Activated B cell treated with CpG ODN at 0.5 μM for 24 hours (primary cell): ENCODE results near the gene PTPN3. TPM values are rescaled to one million over a fixed set of nuclear protein-coding genes. Genes with fewer than 3 reads are reported as not detected.
"Not testable (repeated sequence)": the region's sequence is repeated elsewhere in the genome, so short reads cannot be mapped to it uniquely, and the experiment has no call there.

Experiments
- ATAC-seq: fragments of 200-7000 bp; cut with Tn5 transposase; one replicate; pipeline ENCODE4 v1.10.0; 2021; ENCODE audit warnings: low read depth, mild to moderate bottlenecking, moderate library complexity
- CTCF ChIA-PET: fragments of 350-600 bp; sonication (Branson Sonifier 250); formaldehyde crosslinking; loops from one replicate; lab custom pipeline; 2021; ENCODE audit warnings: antibody characterized with exemption; lab: Charles Lee
- POLR2A ChIA-PET: fragments of 350-600 bp; sonication (Branson Sonifier 250); formaldehyde crosslinking; loops from one replicate; lab custom pipeline; 2021; ENCODE audit warnings: antibody characterized with exemption; lab: Charles Lee
- DNase-seq: peaks from one replicate; pipeline ENCODE4 v3.0.0; 2022
- H3K27ac Mint-ChIP-seq: one replicate; pipeline ENCODE4 v1.8.0; 2020; ENCODE audit warnings: mixed read lengths
- H3K27me3 Mint-ChIP-seq: one replicate; pipeline ENCODE4 v1.8.0; 2021; ENCODE audit warnings: mixed read lengths
- H3K36me3 Mint-ChIP-seq: one replicate; pipeline ENCODE4 v1.8.0; 2021; ENCODE audit warnings: low read depth, mixed read lengths
- H3K4me1 Mint-ChIP-seq: one replicate; pipeline ENCODE4 v1.8.0; 2021; ENCODE audit warnings: mixed read lengths
- H3K4me3 Mint-ChIP-seq: one replicate; pipeline ENCODE4 v1.8.0; 2020; ENCODE audit warnings: mild to moderate bottlenecking, mixed read lengths
- H3K9me3 Mint-ChIP-seq: one replicate; pipeline ENCODE4 v1.8.0; 2020; ENCODE audit warnings: mixed read lengths
- CTCF ChIP-seq: fragments of 200-600 bp; IDR thresholded peaks from one replicate; pipeline ENCODE4 v1.8.0; 2022; ENCODE audit warnings: antibody characterized with exemption, mild to moderate bottlenecking
- intact Hi-C: fragments of 100-400 bp; cut with micrococcal nuclease; formaldehyde crosslinking; loops from one replicate; pipeline ENCODE4 v1.15.1; 2024
- total RNA-seq: library from RNA; stranded (reverse); gene quantifications from 2 replicates; pipeline ENCODE4 v1.2.3, GENCODE V29; 2022

PTPN3 gene
- total RNA-seq, 1 donor from 2014 or later: 0.09 TPM

- H3K4me1 Mint-ChIP-seq: no peaks in the 10 kb centered on the region
- CTCF ChIA-PET: interaction anchor here (1.1 kb wide), 1 partner anchor 32 kb away, joined by 3 read pairs; no protein-coding TSS in a partner anchor
- POLR2A ChIA-PET: interaction anchor here (0.6 kb wide), 2 partner anchors 46 to 69 kb away, joined by 3 to 5 read pairs; no protein-coding TSS in a partner anchor
- intact Hi-C loops: loop anchor here (5.0 kb wide), 1 partner anchor 48 kb away; no protein-coding TSS in a partner anchor
- ATAC-seq (no peak), DNase-seq (no peak)
- no peak overlapping the region for H3K4me3 Mint-ChIP-seq
- H3K9me3 Mint-ChIP-seq: no peaks in the 10 kb centered on the region
- no peak for TF ChIP-seq CTCF
- no peak overlapping the region for H3K27ac Mint-ChIP-seq
- no peaks in the 10 kb centered on the region for H3K36me3 Mint-ChIP-seq
- peaks cover 6% of the 10 kb centered on the region for H3K27me3 Mint-ChIP-seq
Measured at GRCh38 chr9:109349421-109349846, 148.7 kb downstream of the PTPN3 start.

GRCh38 chr9:109346904-109347303 lies 151.2 kb downstream of the PTPN3 start:
- no peak for DNase-seq
- POLR2A ChIA-PET: no interaction called here
- intact Hi-C loops: loop anchor here (5.0 kb wide), 1 partner anchor 50 kb away; no protein-coding TSS in a partner anchor
- Mint-ChIP-seq H3K27me3 (peaks cover 4% of the 10 kb centered on the region), H3K4me1 (no peaks in the 10 kb centered on the region), H3K9me3 (no peaks in the 10 kb centered on the region), H3K4me3 (no peak overlapping the region), H3K27ac (no peak overlapping the region), H3K36me3 (no peaks in the 10 kb centered on the region)
- TF ChIP-seq CTCF: no peak
- CTCF ChIA-PET: no interaction called here
- ATAC-seq: no peak

- Mint-ChIP-seq H3K9me3 (no peaks in the 10 kb centered on the region), H3K36me3 (no peaks in the 10 kb centered on the region), H3K27ac (no peak overlapping the region), H3K4me3 (no peak overlapping the region), H3K4me1 (no peaks in the 10 kb centered on the region), H3K27me3 (peaks cover 9% of the 10 kb centered on the region)
- TF ChIP-seq CTCF: no peak
- ATAC-seq (no peak), DNase-seq (no peak)
- intact Hi-C loops: loop anchor here (5.0 kb wide), 1 partner anchor 52 kb away; no protein-coding TSS in a partner anchor
- ChIA-PET CTCF (no interaction called here), POLR2A (no interaction called here)
Measured at GRCh38 chr9:109344866-109345265, 153.2 kb downstream of the PTPN3 start.

GRCh38 chr9:109342878-109343277 lies 155.2 kb downstream of the PTPN3 start:
- DNase-seq (no peak), ATAC-seq (no peak)
- TF ChIP-seq CTCF: no peak
- Mint-ChIP-seq H3K27me3 (peaks cover 6% of the 10 kb centered on the region), H3K27ac (no peak overlapping the region), H3K4me3 (no peak overlapping the region), H3K36me3 (no peaks in the 10 kb centered on the region), H3K9me3 (no peaks in the 10 kb centered on the region), H3K4me1 (no peaks in the 10 kb centered on the region)
- intact Hi-C loops: no loop called here
- CTCF ChIA-PET: interaction anchor here (1.3 kb wide), 1 partner anchor 124 kb away, joined by 3 read pairs; no protein-coding TSS in a partner anchor
- POLR2A ChIA-PET: no interaction called here

GRCh38 chr9:109341561-109341960 lies 156.5 kb downstream of the PTPN3 start:
- CTCF ChIA-PET: no interaction called here
- H3K4me3 Mint-ChIP-seq: no peak overlapping the region
- intact Hi-C loops: no loop called here

GRCh38 chr9:109340979-109341378 lies 157.1 kb downstream of the PTPN3 start:
- H3K4me3 Mint-ChIP-seq, H3K9me3 Mint-ChIP-seq, H3K27ac Mint-ChIP-seq, CTCF ChIA-PET, H3K36me3 Mint-ChIP-seq, DNase-seq, ATAC-seq, POLR2A ChIA-PET, intact Hi-C loops, H3K4me1 Mint-ChIP-seq, H3K27me3 Mint-ChIP-seq: not testable (repeated sequence)

More at GRCh38 chr9:109341561-109341960, 156.5 kb downstream of the PTPN3 start:
- no peak overlapping the region for H3K27ac Mint-ChIP-seq
- TF ChIP-seq CTCF: no peak
- POLR2A ChIA-PET: no interaction called here
- ATAC-seq: no peak
- H3K36me3 Mint-ChIP-seq: no peaks in the 10 kb centered on the region
- no peaks in the 10 kb centered on the region for H3K4me1 Mint-ChIP-seq
- H3K27me3 Mint-ChIP-seq: peaks cover 4% of the 10 kb centered on the region
- no peaks in the 10 kb centered on the region for H3K9me3 Mint-ChIP-seq
- DNase-seq: no peak
